22Rv1 (cell line): Measurements from ENCODE around the gene HOXB2.

Source experiments
- H3K27ac ChIP-seq: fragments of 450-650 bp; 2 replicates; pipeline ENCODE4 v1.5.1; 2017
- CTCF ChIP-seq: fragments of 450-650 bp; IDR thresholded peaks from 2 replicates; pipeline ENCODE4 v1.5.1; 2017; ENCODE audit warnings: mild to moderate bottlenecking
- ZFX ChIP-seq: fragments of 450-650 bp; IDR thresholded peaks from 2 replicates; pipeline ENCODE4 v1.6.1; 2017; ENCODE audit warnings: antibody characterized with exemption, borderline replicate concordance

HOXB2 gene

GRCh38 chr17:48554412-48555257 lies 9.7 kb upstream of the HOXB2 start:
- TF ChIP-seq CTCF = no peak
- no peak for TF ChIP-seq ZFX
- no peak overlapping the region for H3K27ac ChIP-seq

- no peak overlapping the region for H3K27ac ChIP-seq
- TF ChIP-seq CTCF = no peak
- no peak for TF ChIP-seq ZFX
Observed at GRCh38 chr17:48553826-48554225, 8.9 kb upstream of the HOXB2 start.

- TF ChIP-seq ZFX = no peak
- TF ChIP-seq CTCF = no peak
- H3K27ac ChIP-seq = no peak overlapping the region
Observed at GRCh38 chr17:48553190-48553547, 8.3 kb upstream of the HOXB2 start.

- H3K27ac ChIP-seq = no peak overlapping the region
- TF ChIP-seq CTCF (no peak), ZFX (no peak)
Observed at GRCh38 chr17:48552466-48553189, 7.7 kb upstream of the HOXB2 start.

- no peak overlapping the region for H3K27ac ChIP-seq
- no peak for TF ChIP-seq CTCF
- no peak for TF ChIP-seq ZFX
Observed at GRCh38 chr17:48551596-48552465, 6.9 kb upstream of the HOXB2 start.

GRCh38 chr17:48551214-48551555 lies 6.3 kb upstream of the HOXB2 start:
- no peak overlapping the region for H3K27ac ChIP-seq
- no peak for TF ChIP-seq CTCF
- no peak for TF ChIP-seq ZFX
